ENCODE results near the gene SENP6. TPM values are rescaled to one million over a fixed set of nuclear protein-coding genes. Genes with fewer than 3 reads are reported as not detected.

SENP6 gene
- total RNA-seq, 4 donors from 2014 or later = 50.3 to 67.9 (median 57.6) TPM

DNA sequence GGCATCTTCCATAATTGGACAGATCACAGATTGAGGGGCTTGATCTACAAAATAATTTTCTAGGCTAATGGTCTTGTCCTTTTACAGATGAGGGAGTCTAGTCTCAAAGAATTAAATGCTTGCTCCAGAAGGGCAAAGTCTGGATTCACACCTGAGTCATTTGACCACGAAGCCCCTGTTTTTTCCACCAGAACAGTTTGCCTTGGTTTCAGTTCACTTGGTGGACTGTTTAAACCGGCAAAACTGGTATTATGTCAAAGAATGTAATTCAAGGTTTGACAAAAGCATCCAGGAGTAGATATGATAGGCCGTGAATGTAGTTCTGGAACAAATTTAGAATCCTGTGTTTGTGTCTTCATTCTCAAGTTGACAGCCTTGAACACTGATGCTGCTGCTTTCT is 150.7 kb downstream of the SENP6 start:
- H3K36me3 ChIP-seq = no peaks in the 10 kb centered on the region
- H3K4me1 ChIP-seq = peaks cover 12 to 18% of the 10 kb centered on the region in 2 donors
- no peak overlapping the region for H3K4me3 ChIP-seq
- DNase-seq (no peak), ATAC-seq (no peak)
- H3K9me3 ChIP-seq = no peaks in the 10 kb centered on the region
- intact Hi-C loops (cut with DNase I; ENCODE audit: low total_unique reads) = no loop called here
- TF ChIP-seq POLR2A (IDR thresholded peaks at IDR 0.05) = no peak
- TF ChIP-seq, protein P1, sequence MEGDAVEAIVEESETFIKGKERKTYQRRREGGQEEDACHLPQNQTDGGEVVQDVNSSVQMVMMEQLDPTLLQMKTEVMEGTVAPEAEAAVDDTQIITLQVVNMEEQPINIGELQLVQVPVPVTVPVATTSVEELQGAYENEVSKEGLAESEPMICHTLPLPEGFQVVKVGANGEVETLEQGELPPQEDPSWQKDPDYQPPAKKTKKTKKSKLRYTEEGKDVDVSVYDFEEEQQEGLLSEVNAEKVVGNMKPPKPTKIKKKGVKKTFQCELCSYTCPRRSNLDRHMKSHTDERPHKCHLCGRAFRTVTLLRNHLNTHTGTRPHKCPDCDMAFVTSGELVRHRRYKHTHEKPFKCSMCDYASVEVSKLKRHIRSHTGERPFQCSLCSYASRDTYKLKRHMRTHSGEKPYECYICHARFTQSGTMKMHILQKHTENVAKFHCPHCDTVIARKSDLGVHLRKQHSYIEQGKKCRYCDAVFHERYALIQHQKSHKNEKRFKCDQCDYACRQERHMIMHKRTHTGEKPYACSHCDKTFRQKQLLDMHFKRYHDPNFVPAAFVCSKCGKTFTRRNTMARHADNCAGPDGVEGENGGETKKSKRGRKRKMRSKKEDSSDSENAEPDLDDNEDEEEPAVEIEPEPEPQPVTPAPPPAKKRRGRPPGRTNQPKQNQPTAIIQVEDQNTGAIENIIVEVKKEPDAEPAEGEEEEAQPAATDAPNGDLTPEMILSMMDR (IDR thresholded peaks at IDR 0.05 in 4 of 5, conservative IDR thresholded peaks at IDR 0.05 in 1 of 5) = no peak
- H3K27me3 ChIP-seq = no peaks in the 10 kb centered on the region
- in situ Hi-C loops (cut with MboI; ENCODE audit: low sequenced_read_pairs in 4 of 4) = no loop called here
- no peak overlapping the region for H3K27ac ChIP-seq

DNA sequence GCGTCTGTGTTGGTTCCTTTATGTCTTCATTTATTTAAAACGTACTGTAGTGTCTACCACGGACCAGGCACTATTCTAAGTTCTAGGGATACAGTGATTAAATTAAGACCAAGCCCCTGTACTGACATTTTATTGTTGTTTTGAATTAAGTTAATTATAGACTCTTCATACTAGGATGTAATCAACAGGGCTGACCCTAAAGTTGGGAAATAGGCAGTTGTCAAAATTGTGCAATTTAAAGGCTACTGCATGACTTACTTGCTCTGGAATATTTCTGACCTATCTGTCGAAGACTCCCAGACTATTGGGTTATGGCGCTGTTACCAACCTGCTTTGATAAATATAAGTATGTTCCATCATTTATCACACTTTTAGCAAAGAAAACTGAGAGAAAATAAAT is 154.0 kb downstream of the SENP6 start:
- Histone ChIP-seq H3K27me3 (no peaks in the 10 kb centered on the region), H3K9me3 (no peaks in the 10 kb centered on the region), H3K4me1 (peaks cover 7 to 12% of the 10 kb centered on the region in 2 donors), H3K27ac (no peak overlapping the region), H3K36me3 (no peaks in the 10 kb centered on the region), H3K4me3 (no peak overlapping the region)
- no peak for ATAC-seq
- intact Hi-C loops (cut with DNase I; ENCODE audit: low total_unique reads) = no loop called here
- TF ChIP-seq POLR2A (IDR thresholded peaks at IDR 0.05) = no peak
- TF ChIP-seq, protein P1 (IDR thresholded peaks at IDR 0.05 in 4 of 5, conservative IDR thresholded peaks at IDR 0.05 in 1 of 5) = no peak
- in situ Hi-C loops (cut with MboI; ENCODE audit: low sequenced_read_pairs in 4 of 4) = no loop called here
- no peak for DNase-seq

DNA sequence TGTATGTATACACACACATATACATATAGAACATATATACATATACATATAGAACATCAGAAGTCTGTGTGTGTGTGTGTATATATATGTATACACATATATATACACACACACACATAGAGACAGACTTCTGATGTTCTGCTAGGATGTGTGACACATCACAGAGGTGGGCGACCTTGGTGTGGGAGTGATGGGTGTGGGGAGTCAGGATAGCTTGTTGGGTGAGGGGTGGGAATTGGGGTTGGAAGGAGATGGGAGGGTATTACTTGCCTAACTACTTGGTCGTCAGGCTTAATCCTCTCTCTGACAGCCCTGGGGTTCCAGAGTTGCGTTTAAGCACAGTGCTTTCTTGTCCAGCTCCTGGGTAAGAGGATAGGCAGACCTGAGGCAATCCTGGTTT is 155.6 kb downstream of the SENP6 start:
- Histone ChIP-seq H3K4me3 (no peak overlapping the region), H3K27me3 (no peaks in the 10 kb centered on the region), H3K4me1 (peaks cover 0 to 3% of the 10 kb centered on the region in 2 donors), H3K36me3 (no peaks in the 10 kb centered on the region), H3K9me3 (no peaks in the 10 kb centered on the region), H3K27ac (no peak overlapping the region)
- TF ChIP-seq POLR2A (IDR thresholded peaks at IDR 0.05) = no peak
- TF ChIP-seq, protein P1 (IDR thresholded peaks at IDR 0.05 in 4 of 5, conservative IDR thresholded peaks at IDR 0.05 in 1 of 5) = no peak
- DNase-seq (no peak), ATAC-seq (no peak)
- intact Hi-C loops (cut with DNase I; ENCODE audit: low total_unique reads) = no loop called here
- in situ Hi-C loops (cut with MboI; ENCODE audit: low sequenced_read_pairs in 4 of 4) = no loop called here

DNA sequence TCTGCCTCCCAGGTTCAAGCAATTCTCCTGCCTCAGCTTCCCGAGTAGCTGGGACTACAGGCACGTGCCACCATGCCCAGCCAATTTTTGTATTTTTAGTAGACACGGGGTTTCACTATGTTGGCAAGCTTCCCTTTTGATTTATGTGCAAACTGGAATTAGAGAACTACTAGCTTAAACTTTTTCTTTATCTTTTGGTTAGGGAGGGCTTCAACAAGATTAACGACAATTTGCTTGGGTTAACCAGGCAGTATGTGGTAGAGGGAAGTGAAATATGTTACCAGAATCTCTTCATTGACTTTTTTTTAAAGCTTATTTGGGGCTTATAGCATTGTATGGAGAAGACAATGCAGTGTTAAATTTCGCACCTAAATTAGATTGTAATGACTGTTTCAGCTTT is 156.4 kb downstream of the SENP6 start:
- no peaks in the 10 kb centered on the region for H3K36me3 ChIP-seq
- no peak overlapping the region for H3K27ac ChIP-seq
- in situ Hi-C loops (cut with MboI; ENCODE audit: low sequenced_read_pairs in 4 of 4) (no loop called here), intact Hi-C loops (cut with DNase I; ENCODE audit: low total_unique reads) (no loop called here)
- no peak overlapping the region for H3K4me3 ChIP-seq
- ATAC-seq (no peak), DNase-seq (no peak)
- no peaks in the 10 kb centered on the region for H3K9me3 ChIP-seq
- no peaks in the 10 kb centered on the region for H3K27me3 ChIP-seq
- H3K4me1 ChIP-seq = peaks cover 0 to 3% of the 10 kb centered on the region in 2 donors
- TF ChIP-seq, protein P1 (IDR thresholded peaks at IDR 0.05 in 4 of 5, conservative IDR thresholded peaks at IDR 0.05 in 1 of 5) = no peak
- no peak for TF ChIP-seq POLR2A (IDR thresholded peaks at IDR 0.05)

DNA sequence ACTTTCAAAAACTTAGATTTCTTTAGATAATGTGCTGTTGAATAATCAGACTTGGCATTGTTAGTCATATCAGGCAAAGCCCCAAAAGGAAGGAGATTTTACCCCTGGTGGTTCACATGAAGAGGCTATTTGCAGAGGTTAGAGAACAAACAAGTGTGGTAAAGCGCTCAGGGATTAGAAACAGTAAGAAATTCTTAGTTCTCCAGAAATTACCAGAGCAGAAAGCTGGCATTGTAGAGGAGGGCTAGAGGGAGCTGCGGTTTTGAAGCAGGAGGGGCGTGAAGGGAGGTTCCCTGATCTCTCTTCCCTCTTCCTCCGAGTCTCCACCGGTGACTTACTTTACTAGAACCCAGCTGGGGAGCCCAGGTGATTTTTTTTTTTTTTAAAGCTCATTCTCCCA is 157.5 kb downstream of the SENP6 start:
- Histone ChIP-seq H3K4me1 (no peaks in the 10 kb centered on the region), H3K27ac (no peak overlapping the region), H3K27me3 (no peaks in the 10 kb centered on the region), H3K36me3 (no peaks in the 10 kb centered on the region), H3K4me3 (no peak overlapping the region), H3K9me3 (no peaks in the 10 kb centered on the region)
- ATAC-seq (no peak), DNase-seq (no peak)
- in situ Hi-C loops (cut with MboI; ENCODE audit: low sequenced_read_pairs in 4 of 4) (no loop called here), intact Hi-C loops (cut with DNase I; ENCODE audit: low total_unique reads) (no loop called here)
- no peak for TF ChIP-seq POLR2A (IDR thresholded peaks at IDR 0.05)
- TF ChIP-seq, protein P1 (IDR thresholded peaks at IDR 0.05 in 4 of 5, conservative IDR thresholded peaks at IDR 0.05 in 1 of 5) = no peak

All from gastrocnemius medialis (tissue), 4 donors.